GM12801 (cell line): ENCODE results near the gene PLB1.

Source experiments
- CTCF ChIP-seq: IDR thresholded peaks from one replicate; pipeline ENCODE4 v1.5.1; 2011; ENCODE audit warnings: control low read depth; ENCODE audit not compliant: insufficient read length; ENCODE audit errors: extremely low read depth

PLB1 gene

DNA sequence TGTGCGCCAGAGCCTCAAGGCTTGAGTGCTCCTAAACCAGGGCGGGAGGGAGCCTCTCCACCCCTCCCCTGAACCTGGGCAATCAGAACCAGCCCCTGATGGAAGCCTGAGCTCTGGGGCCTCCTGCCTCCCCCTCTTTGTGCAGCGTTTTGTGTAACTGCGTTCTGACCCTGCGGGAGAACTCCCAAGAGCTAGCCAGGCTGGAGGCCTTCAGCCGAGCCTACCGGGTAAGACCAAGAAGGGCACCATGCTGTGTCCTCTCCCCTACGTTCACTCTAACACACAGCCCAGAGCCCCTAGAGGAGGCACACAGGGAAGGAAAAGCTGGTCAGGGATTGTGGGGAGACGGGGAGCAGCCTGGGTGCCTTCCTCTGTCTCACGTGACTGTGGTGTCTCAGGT is 108.0 kb downstream of the PLB1 start:
- TF ChIP-seq CTCF = no peak

DNA sequence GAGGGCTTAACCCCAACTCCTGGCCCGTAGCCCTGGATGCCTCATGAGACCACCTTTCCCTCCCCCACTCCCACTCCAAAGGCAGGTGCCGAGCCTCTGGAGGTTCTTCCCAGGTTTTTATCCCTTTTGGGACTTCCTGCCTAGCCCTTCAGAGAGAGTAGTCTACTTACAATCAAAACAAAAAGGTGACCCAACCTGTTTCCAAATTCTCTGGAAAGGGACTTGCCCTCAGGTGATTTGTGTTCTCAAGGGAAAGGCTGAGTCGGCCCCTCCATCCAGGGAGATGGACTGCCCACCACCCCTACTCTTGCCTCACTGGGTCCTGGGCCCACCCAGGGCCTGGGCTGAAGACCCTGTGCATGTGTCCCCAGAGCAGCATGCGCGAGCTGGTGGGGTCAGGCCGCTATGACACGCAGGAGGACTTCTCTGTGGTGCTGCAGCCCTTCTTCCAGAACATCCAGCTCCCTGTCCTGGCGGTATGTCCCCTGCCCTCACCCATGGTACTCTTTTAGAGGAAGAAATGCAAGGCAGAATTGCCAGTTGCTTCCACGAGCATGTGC is 108.5 kb downstream of the PLB1 start:
- TF ChIP-seq CTCF = no peak

DNA sequence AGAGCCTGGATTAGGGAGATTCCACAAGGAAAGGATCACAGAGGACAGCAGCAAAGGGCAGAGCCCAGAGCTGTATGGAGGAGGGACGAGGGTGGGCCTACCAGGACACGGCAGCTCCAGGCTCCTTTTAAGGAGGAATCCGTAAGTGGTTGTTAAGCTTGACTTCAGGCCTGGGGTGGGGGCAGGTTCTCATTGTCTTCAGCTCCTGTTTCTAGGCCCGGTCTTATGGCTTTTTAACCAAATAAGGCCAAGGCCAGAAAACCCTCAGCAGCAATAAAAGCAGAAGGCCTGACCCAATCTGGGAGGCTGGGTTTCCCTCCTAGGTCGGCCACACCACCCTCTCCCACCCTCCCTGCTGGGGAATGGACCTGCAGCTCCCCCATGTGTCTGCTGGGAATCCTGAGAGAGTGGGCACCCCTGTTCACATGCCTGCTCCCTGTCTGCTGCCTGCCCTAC is 111.2 kb downstream of the PLB1 start:
- no peak for TF ChIP-seq CTCF

GRCh38 chr2:28607730-28608499 is 112.1 kb downstream of the PLB1 start:
- TF ChIP-seq CTCF = no peak

GRCh38 chr2:28608500-28609424 is 112.9 kb downstream of the PLB1 start:
- TF ChIP-seq CTCF = no peak

DNA sequence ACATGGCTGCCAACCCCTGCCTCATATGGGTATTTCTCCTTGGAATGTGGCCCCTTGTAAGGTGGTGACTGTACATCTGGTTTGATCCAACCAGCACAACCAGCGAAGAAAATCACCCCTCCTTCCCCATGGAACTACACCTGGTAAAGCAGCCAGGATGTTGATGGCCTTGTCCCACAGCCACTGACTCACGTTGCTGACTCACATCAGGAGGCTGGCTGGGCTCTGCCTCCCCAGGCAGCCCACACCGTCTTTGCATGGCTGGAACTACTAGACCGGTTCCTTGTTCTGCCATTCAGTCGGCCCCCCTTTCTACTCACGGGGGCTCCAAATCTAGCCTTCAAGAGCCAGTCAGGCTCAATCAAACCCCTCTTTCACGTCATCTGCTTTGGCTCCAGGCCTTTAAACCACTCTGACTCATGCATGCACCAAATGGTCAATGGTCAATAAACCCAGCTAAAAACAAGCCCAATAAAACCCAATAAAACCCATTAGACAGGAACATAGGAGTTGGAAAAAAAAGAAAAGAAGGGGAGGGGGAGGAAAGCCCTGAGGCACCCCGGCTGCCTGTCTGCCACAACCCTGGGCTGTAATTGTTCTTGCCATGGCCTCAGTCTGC is 114.8 kb downstream of the PLB1 start:
- no peak for TF ChIP-seq CTCF
